H1 (cell line): ENCODE results near the gene CDCP1. TPM values are rescaled to one million over a fixed set of nuclear protein-coding genes. Genes with fewer than 3 reads are reported as not detected.

Source experiments
- BCL11A ChIP-seq, 2 experiments: IDR thresholded peaks; one replicate each; pipeline ENCODE4 v1.6.1; 2011; ENCODE audit warnings: low read depth in 2 of 2, low read length in 2 of 2, mild to moderate bottlenecking in 2 of 2
- BRCA1 ChIP-seq: IDR thresholded peaks from 2 replicates; pipeline ENCODE4 v1.6.1; 2012; ENCODE audit warnings: low read depth, low read length, improper control_type of control experiment
- HDAC2 ChIP-seq, 2 experiments: fragments of 300-600 bp in 1 of 2; sonication (generic) in 1 of 2; IDR thresholded peaks; 2 replicates each; pipeline ENCODE4 v1.6.1; 2011 to 2012; ENCODE audit warnings: low read depth in 2 of 2, low read length in 2 of 2, mild to moderate bottlenecking in 2 of 2, moderate library complexity in 2 of 2, borderline replicate concordance in 1 of 2, inconsistent platforms in 1 of 2
- POLR2AphosphoS5 ChIP-seq: IDR thresholded peaks from 2 replicates; pipeline ENCODE4 v1.6.1; 2011; ENCODE audit warnings: low read depth, low read length
- polyA plus RNA-seq, 7 experiments: library from polyadenylated mRNA; depleted of rRNA in 3 of 7; stranded (reverse) in 5 of 7; unstranded in 2 of 7; fragments of >200 nt in 5 of 7; fragments of 200-250 nt in 2 of 7; gene quantifications; 1 replicate in 5 of 7; 2 replicates in 1 of 7; 4 replicates in 1 of 7; pipeline versions ENCODE4 v1.2.1 to v1.2.3, GENCODE V29; 2011 to 2013; ENCODE audit warnings: missing spikeins in 2 of 7, mixed read lengths in 2 of 7
- total RNA-seq: library from RNA; stranded (reverse); fragmentation: NEBNext Ultra II Directional; extraction: Animal tissue kit (Norgen Biotek cat#: 25700); gene quantifications from 2 replicates; pipeline ENCODE4 v1.2.1, GENCODE V29; 2021

CDCP1 gene
- total and polyA plus RNA-seq, 2 of the 8 experiments (the other 6 are each of a cell fraction or from before 2014, with no cell fraction given): 10.0 to 23.3 TPM

DNA sequence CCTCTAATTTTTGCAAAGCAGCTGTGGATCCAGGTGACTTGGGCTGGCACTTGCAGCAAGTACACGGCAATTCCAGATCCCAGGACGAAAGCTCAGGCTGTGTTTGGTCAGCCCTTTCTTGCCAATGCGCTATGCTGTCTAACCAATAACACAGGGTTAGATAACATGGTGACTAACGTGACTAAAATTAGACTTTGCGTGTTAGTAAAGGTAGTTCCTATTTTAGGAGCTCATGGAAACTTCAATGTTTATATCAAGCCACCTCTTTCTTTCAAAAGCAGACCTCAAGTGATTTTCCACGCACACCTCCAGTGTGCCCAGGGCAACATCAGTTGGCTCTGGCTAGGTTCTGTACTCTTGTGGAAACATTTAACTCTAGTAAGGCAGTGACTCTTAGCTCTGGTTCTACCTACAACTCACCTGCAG lies 32.5 kb downstream of the CDCP1 start (continued):
- TF ChIP-seq POLR2AphosphoS5 (no peak), BCL11A (IDR thresholded peaks at IDR 0.05; ENCODE audit: low read depth in 2 of 2, low read length in 2 of 2) (no peak), HDAC2 (IDR thresholded peaks at IDR 0.05; ENCODE audit: borderline replicate concordance in 1 of 2, low read depth in 2 of 2, low read length in 2 of 2) (no peak), BRCA1 (no peak)
